Testis (tissue), 2 donors: Measurements from ENCODE around the gene THADA.

Experiments
- POLR2A ChIP-seq: fragments of 450-650 bp; IDR thresholded peaks from one replicate; pipeline ENCODE4 v1.6.1; 2017; ENCODE audit warnings: antibody characterized with exemption, mild to moderate bottlenecking, moderate library complexity
- TF ChIP-seq, protein P1 (sequence below), 3 experiments: fragments of 450-650 bp in 2 of 3; fragments of 200-600 bp in 1 of 3; sonication (generic) in 1 of 3; IDR thresholded peaks; one replicate each; pipeline ENCODE4 v1.5.1; 2016 to 2019; ENCODE audit warnings: antibody characterized with exemption in 3 of 3, mild to moderate bottlenecking in 2 of 3, moderate library complexity in 1 of 3

DNA sequence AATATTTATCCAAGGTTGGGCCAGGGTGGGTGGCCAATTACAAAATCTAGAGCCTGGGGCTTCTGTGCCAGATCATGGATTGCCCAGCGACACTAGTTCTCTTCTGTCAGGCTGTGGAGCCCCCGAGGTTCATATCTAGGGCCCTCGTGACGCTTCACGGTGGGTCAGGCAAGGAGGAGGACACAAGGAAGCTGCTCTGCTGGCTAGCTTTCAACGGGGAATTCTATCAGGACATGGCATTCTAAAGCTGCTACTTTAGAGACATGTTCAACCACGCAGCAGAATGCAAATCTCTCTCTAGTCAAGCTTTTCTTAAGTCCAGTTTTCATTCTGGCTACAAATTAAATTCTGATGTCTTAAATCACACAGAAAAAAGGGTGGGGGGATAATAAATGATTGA, 180.2 kb downstream of the THADA start:
- TF ChIP-seq, protein P1, sequence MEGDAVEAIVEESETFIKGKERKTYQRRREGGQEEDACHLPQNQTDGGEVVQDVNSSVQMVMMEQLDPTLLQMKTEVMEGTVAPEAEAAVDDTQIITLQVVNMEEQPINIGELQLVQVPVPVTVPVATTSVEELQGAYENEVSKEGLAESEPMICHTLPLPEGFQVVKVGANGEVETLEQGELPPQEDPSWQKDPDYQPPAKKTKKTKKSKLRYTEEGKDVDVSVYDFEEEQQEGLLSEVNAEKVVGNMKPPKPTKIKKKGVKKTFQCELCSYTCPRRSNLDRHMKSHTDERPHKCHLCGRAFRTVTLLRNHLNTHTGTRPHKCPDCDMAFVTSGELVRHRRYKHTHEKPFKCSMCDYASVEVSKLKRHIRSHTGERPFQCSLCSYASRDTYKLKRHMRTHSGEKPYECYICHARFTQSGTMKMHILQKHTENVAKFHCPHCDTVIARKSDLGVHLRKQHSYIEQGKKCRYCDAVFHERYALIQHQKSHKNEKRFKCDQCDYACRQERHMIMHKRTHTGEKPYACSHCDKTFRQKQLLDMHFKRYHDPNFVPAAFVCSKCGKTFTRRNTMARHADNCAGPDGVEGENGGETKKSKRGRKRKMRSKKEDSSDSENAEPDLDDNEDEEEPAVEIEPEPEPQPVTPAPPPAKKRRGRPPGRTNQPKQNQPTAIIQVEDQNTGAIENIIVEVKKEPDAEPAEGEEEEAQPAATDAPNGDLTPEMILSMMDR (IDR thresholded peaks at IDR 0.05) = no peak
- TF ChIP-seq POLR2A = no peak
